Astrocyte of the spinal cord (primary cell): ENCODE results near the gene ESAM.

Experiments used
- DNase-seq: peaks from one replicate; pipeline ENCODE4 v3.0.0; 2011; ENCODE audit warnings: low read depth, low spot score
- H3K4me3 ChIP-seq: 2 replicates; pipeline ENCODE4 v1.5.1; 2011; ENCODE audit warnings: low read depth, mild to moderate bottlenecking, low read length, moderate library complexity
- in situ Hi-C: cut with HindIII; loops from 2 replicates; pipeline ENCODE4 v1.10.0; 2017; ENCODE audit warnings: low sequenced_read_pairs
- TF ChIP-seq, protein P1 (sequence below): IDR thresholded peaks from 2 replicates; pipeline ENCODE4 v1.5.1; 2012; ENCODE audit warnings: low read depth, mild to moderate bottlenecking, low read length, inconsistent platforms

Gene ESAM

DNA sequence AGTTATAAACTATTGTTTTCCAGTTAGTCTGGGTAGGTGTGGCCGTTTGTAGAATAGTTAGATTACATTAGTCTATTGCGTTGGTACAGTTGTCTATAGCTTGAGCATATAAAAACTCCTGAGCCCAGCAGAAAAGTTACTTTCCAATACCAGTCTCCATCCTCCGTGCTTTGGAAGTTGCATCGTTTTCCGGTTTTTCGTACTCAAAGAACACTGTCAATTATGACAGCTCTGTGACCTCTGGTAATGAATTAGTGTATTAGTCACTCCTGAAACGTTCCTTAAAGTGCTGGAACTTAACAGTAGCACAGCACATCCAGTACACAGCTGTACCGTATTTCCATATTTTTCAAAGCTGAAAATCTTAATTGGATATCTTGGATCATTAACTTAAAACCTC, 38.9 kb upstream of the ESAM start:
- in situ Hi-C loops = no loop called here
- peak overlapping the region; percentile 66 for H3K4me3 ChIP-seq
- TF ChIP-seq, protein P1, sequence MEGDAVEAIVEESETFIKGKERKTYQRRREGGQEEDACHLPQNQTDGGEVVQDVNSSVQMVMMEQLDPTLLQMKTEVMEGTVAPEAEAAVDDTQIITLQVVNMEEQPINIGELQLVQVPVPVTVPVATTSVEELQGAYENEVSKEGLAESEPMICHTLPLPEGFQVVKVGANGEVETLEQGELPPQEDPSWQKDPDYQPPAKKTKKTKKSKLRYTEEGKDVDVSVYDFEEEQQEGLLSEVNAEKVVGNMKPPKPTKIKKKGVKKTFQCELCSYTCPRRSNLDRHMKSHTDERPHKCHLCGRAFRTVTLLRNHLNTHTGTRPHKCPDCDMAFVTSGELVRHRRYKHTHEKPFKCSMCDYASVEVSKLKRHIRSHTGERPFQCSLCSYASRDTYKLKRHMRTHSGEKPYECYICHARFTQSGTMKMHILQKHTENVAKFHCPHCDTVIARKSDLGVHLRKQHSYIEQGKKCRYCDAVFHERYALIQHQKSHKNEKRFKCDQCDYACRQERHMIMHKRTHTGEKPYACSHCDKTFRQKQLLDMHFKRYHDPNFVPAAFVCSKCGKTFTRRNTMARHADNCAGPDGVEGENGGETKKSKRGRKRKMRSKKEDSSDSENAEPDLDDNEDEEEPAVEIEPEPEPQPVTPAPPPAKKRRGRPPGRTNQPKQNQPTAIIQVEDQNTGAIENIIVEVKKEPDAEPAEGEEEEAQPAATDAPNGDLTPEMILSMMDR = no peak
- DNase-seq = no peak

DNA sequence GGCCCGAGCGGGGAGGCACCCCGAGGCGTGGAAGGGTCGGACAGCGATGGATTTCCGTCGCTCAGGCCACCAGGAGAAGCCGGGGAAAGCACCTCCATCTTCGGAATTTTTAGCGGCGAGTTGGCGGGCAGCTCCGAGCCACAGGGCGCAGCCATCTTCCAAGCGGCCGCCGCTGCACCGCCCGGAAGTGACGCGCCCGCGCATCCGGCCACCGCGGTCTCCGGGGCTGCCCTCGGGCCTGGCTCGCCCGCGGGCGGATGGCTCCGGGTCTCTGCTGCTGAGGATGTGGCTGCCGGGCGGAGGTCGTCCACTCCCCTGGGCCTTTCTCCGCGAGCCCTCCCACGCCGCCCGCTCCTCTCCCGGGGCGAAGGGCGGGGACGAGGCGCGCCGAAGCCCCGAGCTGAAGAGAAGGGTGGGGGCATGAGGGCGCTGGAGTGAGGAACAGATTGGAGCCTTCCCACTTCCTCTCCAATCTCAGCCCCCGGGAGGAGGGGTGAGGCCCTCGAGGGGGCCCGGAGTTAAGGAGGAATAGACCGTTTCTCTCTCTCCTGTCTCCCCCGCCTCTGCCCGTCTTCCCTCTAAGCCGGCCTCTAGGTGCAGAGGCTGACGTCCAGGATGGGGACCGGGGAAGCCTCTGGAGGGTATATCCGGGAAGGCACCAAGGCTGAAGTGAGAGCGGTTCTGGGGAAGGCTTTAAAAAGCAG, 38.3 kb upstream of the ESAM start, which contains the start of gene MSANTD2:
Gene MSANTD2, minus strand, starts transcription at position 181 of the 704 bp plus-strand sequence. Its CDS starts 26 bp downstream, at position 155.
- TF ChIP-seq, protein P1 = no peak
- in situ Hi-C loops = no loop called here
- peak within 1 kb of the TSS; percentile 66 for H3K4me3 ChIP-seq
- peak; percentile 89 for DNase-seq

DNA sequence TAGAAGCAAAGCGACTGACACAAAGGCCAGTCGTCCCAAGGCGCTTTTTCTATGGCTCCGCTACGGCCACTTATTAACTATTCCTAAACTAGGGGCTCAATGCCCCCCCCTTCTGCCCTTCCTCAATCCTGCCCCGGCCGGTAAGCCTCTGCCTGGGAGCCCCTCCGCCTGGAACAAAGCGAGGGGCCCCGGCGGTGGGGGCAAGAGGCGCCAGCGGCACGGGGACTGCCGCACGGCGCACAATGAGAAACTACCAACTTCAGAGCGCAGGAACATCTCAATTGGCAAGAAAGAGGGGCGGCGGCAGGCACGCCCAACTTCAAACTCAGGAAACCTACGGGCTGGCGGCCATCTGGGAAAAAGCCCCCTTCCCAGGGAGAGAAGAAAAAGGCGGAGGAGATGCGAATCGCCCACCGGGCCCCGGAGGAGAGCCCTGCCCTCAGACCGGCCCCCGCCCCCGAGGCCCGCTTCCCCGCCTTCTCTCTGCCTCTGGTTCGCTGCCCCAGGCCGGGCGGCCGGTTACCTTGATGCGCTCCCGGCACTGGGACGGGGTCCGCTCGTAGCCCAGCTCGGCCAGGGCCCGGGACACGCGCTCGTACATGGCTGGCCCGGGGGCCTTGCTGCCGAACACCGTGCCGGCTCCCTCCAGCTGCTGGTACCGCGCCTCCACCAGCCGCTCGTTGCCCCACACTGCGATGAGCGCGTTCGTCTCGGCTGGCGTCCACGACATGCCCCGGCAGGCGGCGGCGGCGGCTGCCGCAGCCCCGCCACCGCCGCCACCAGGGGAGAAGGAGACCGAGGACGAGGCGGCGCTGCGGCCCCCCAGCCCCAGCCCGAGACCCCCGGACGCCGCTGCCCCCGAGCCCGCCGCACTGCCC, 37.5 kb upstream of the ESAM start:
- TF ChIP-seq, protein P1 = no peak
- peak; percentile 31 for DNase-seq
- H3K4me3 ChIP-seq = peak overlapping the region; percentile 66
- in situ Hi-C loops = no loop called here

DNA sequence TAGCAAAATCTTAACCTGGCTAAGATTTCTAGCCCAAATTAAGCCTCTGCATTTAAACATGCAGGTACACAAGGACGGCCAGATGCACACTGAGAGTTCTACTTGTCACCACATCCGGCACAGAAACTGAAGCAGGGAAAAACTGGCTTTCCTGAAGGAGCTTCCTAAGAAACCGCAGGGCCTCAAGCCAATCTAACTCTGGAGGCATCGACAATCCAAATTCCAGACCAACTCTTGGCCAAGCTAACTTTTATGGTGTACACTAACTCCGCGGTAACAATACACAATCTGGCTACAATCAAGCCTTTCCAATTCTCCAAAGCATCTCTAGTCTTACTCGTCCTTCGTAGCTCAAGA, 36.9 kb upstream of the ESAM start:
- in situ Hi-C loops = no loop called here
- TF ChIP-seq, protein P1 = no peak
- H3K4me3 ChIP-seq = peak overlapping the region; percentile 66
- peak; percentile 62 for DNase-seq

DNA sequence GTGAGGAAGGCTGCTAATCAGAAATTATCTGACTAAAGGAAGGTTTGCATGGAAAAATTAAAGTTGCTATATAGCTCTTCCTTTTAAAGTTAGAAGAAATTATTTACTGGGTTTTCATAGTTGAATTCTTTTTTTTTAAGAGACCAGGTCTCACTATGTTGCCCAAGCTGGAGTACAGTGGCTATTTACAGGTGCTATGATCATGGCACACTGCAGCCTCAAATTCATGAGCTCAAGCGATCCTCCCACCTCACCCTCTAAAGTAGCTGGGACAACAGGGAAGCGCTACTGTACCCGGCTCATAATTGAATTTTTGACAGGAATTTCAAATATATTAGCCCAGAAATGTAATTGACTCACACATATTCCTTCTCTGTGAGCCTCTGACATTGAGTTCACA, 34.2 kb upstream of the ESAM start:
- DNase-seq = no peak
- H3K4me3 ChIP-seq = no peak overlapping the region
- in situ Hi-C loops = no loop called here
- TF ChIP-seq, protein P1 = no peak

DNA sequence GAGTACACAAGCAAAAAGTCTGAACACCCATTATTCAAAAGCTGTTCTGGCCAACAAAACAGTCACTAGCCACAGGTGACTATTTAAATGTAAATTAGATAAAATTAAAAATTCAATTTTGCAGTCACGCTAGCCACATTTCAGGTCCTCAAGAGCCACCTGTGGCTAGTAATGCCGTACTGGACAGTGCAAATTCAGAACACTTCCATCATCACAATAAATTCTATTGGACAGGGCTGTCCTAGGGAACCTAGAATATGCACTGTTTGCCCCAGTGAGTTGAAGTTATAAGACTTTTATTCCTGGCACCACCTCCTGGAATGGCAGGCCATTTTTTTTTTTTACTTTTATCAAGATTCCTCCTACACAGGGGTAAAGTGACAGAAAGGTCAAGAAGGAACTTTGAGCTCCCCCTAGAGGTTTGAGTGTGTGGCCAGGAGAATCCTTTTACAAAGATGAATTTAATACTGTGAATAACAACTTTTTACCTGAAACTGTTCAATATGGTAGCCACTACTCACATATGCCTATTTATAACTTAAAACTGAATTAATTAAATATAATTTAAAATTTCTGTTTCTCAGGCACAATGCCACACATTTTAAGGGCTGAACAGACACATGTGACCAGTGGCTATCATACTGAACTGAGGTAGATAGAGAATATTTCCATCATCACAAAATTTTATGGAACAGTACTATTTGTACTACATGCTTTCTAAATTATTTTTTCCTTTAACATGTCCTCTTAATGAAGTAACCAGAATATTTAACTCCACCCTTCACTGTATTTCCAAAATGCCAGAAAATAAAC, 31.6 kb upstream of the ESAM start:
- peak; percentile 43 for DNase-seq
- in situ Hi-C loops = no loop called here
- TF ChIP-seq, protein P1 = peak; percentile 77
- no peak overlapping the region for H3K4me3 ChIP-seq
